ENCODE data around the gene IFI30. TPM values are rescaled to one million over a fixed set of nuclear protein-coding genes. Genes with fewer than 3 reads are reported as not detected.
A peak's percentile ranks its signal among the peaks of the same experiment; 100 is the strongest.

Gene IFI30
- total RNA-seq, 1 experiment from 2014 or later, result 23.6 TPM

- peak overlapping the region; percentile 5 for H3K9ac ChIP-seq (ENCODE audit: extremely low read depth, insufficient read length, low read length)
- H2BK120ac ChIP-seq (ENCODE audit: low read depth, low read length, poor library complexity, severe bottlenecking), result no peak overlapping the region
- no peak overlapping the region for H2BK12ac ChIP-seq (ENCODE audit: insufficient read length, low read depth, low read length)
- H3K4ac ChIP-seq (ENCODE audit: low read depth, low read length), result no peak overlapping the region
- H4K91ac ChIP-seq (ENCODE audit: insufficient read length, low read depth, low read length), result no peak overlapping the region
- peaks cover 2% of the 10 kb centered on the region; the same call in 1 of the 2 replicates for H3K79me2 ChIP-seq (ENCODE audit: insufficient read depth, low read length)
- H4K5ac ChIP-seq (ENCODE audit: insufficient read length, low read depth, low read length), result no peak overlapping the region
- no peak for TF ChIP-seq CTCF (conservative IDR thresholded peaks at IDR 0.05)
- Mint-ChIP-seq H3K4me1 (peaks cover 17 to 20% of the 10 kb centered on the region in 2 experiments), H3K36me3 (ENCODE audit: insufficient read depth in 1 of 3, low read depth in 3 of 3) (peaks cover 10 to 26% (median 26%) of the 10 kb centered on the region in 3 experiments), H3K4me3 (peak overlapping the region; percentile 84 to 90), H3K27me3 (ENCODE audit: low read depth) (no peaks in the 10 kb centered on the region; the same call in 1 of the 2 replicates), H3K9me3 (no peaks in the 10 kb centered on the region; a peak in 1 of 5 replicates), H3K27ac (peak overlapping the region; percentile 42 to 81 (median 76); a peak in 5 of 7 replicates)
- H2BK20ac ChIP-seq (ENCODE audit: low read depth, low read length, poor library complexity, severe bottlenecking), result no peak overlapping the region
- no peak overlapping the region for H2BK15ac ChIP-seq (ENCODE audit: low read depth, low read length)
- peak overlapping the region; percentile 39 for H3K18ac ChIP-seq (ENCODE audit: insufficient read length, low read depth, low read length)
- no peak overlapping the region; the same call in 1 of the 2 replicates for H3K14ac ChIP-seq (ENCODE audit: insufficient read depth, low read length)
- H4K20me1 ChIP-seq (ENCODE audit: control insufficient read depth, insufficient read depth, insufficient read length), result no peaks in the 10 kb centered on the region
- no peak overlapping the region for H3T11ph ChIP-seq (ENCODE audit: low read length)
- no peak overlapping the region for H3K27ac ChIP-seq (ENCODE audit: insufficient read length, low read depth, low read length)
- H3K27me3 ChIP-seq (ENCODE audit: insufficient read depth, low read length), result no peaks in the 10 kb centered on the region
- peak overlapping the region; percentile 87 for H3K4me2 ChIP-seq (ENCODE audit: insufficient read depth, insufficient read length, low read length)
- peaks cover 8% of the 10 kb centered on the region for H3K23me2 ChIP-seq (ENCODE audit: insufficient read length, low read depth, low read length, poor library complexity, severe bottlenecking)
- WGBS (ENCODE audit: extremely low coverage, insufficient read length, low lambda C conversion rate), result no CpG with 5 or more reads among the region's 46 CpGs
- H4K8ac ChIP-seq (replicated peaks; ENCODE audit: insufficient read length, low read depth, low read length), result no peak overlapping the region
- no peaks in the 10 kb centered on the region; the same call in 1 of the 2 replicates for H3K4me1 ChIP-seq (ENCODE audit: insufficient read depth, low read length)
- no peaks in the 10 kb centered on the region for H3K9me3 ChIP-seq (ENCODE audit: control insufficient read depth, low read depth, low read length)
- no peak overlapping the region for H3K56ac ChIP-seq (ENCODE audit: insufficient read length, low read depth, low read length)
- H3K23ac ChIP-seq (ENCODE audit: insufficient read length, low read depth, low read length), result no peak overlapping the region
- no peak overlapping the region for H2BK5ac ChIP-seq (ENCODE audit: insufficient read length, low read length)
- DNase-seq, result no peak
- no peak overlapping the region for H2AK5ac ChIP-seq (ENCODE audit: insufficient read length, low read length)
- no peak overlapping the region for H2AFZ ChIP-seq (ENCODE audit: low read length)
- H3K79me1 ChIP-seq (ENCODE audit: insufficient read depth, low read depth, low read length, poor library complexity, severe bottlenecking), result peaks cover 6% of the 10 kb centered on the region
These were observed 20.0 kb downstream of the IFI30 start for GRCh38 chr19:18193388-18194180.
